ENCODE results near the gene SPATA22.
"Not testable (repeated sequence)": the region's sequence is repeated elsewhere in the genome, so short reads cannot be mapped to it uniquely, and the experiment has no call there.

The SPATA22 gene

GRCh38 chr17:3433741-3434140 lies 37.9 kb downstream of the SPATA22 start, which contains the start of gene OR1E2:
TSS of gene OR1E2 (minus strand) at chr17:3433841. CDS start at chr17:3433841, 0 bp downstream.
- DNase-seq: no peak
- TF ChIP-seq GATA1 (IDR thresholded peaks at IDR 0.05; ENCODE audit: low read depth, low read length) (no peak), POLR2A (IDR thresholded peaks at IDR 0.05; ENCODE audit: low read length) (no peak)

GRCh38 chr17:3433215-3433614 lies 38.4 kb downstream of the SPATA22 start:
- peak in 1 of 2 experiments; percentile 16 for DNase-seq

GRCh38 chr17:3418222-3418621 lies 53.4 kb downstream of the SPATA22 start:
- TF ChIP-seq POLR2A (IDR thresholded peaks at IDR 0.05; ENCODE audit: low read length): no peak
- no peak for DNase-seq

- no peak for DNase-seq
- TF ChIP-seq GATA1 (IDR thresholded peaks at IDR 0.05; ENCODE audit: low read depth, low read length) (no peak), POLR2A (IDR thresholded peaks at IDR 0.05; ENCODE audit: low read length) (no peak)
Measured at GRCh38 chr17:3415610-3416009, 56.0 kb downstream of the SPATA22 start.

GRCh38 chr17:3412216-3412615 lies 59.4 kb downstream of the SPATA22 start:
- not testable (repeated sequence) for DNase-seq

- TF ChIP-seq GATA1 (IDR thresholded peaks at IDR 0.05; ENCODE audit: low read depth, low read length) (no peak), POLR2A (IDR thresholded peaks at IDR 0.05; ENCODE audit: low read length) (no peak)
- DNase-seq: no peak
Measured at GRCh38 chr17:3411070-3411469, 60.5 kb downstream of the SPATA22 start, which contains the start of gene OR3A3. TSS of gene OR3A3 (plus strand) at chr17:3411370.

GRCh38 chr17:3403856-3404255 lies 67.8 kb downstream of the SPATA22 start:
- not testable (repeated sequence) for DNase-seq

GRCh38 chr17:3401786-3402185 lies 69.8 kb downstream of the SPATA22 start:
- TF ChIP-seq POLR2A (IDR thresholded peaks at IDR 0.05; ENCODE audit: low read length): no peak
- no peak for TF ChIP-seq GATA1 (IDR thresholded peaks at IDR 0.05; ENCODE audit: low read depth, low read length)
- no peak for DNase-seq

GRCh38 chr17:3400055-3400454 lies 71.6 kb downstream of the SPATA22 start:
- no peak for DNase-seq

GRCh38 chr17:3398310-3398709 lies 73.3 kb downstream of the SPATA22 start, which contains the start of gene OR1E1:
TSS of gene OR1E1 (minus strand) at chr17:3398410. CDS start at chr17:3398410, 0 bp downstream.
- no peak for TF ChIP-seq GATA1 (IDR thresholded peaks at IDR 0.05; ENCODE audit: low read depth, low read length)
- no peak for TF ChIP-seq POLR2A (IDR thresholded peaks at IDR 0.05; ENCODE audit: low read length)
- no peak for DNase-seq

More at GRCh38 chr17:3400055-3400454, 71.6 kb downstream of the SPATA22 start:
- TF ChIP-seq POLR2A (IDR thresholded peaks at IDR 0.05; ENCODE audit: low read length) (no peak), GATA1 (IDR thresholded peaks at IDR 0.05; ENCODE audit: low read depth, low read length) (no peak)

GRCh38 chr17:3397801-3398200 lies 73.8 kb downstream of the SPATA22 start:
- DNase-seq: not testable (repeated sequence)

All from erythroblast (primary cell).